ENCODE results near the gene CMYA5. TPM values are rescaled to one million over a fixed set of nuclear protein-coding genes. Genes with fewer than 3 reads are reported as not detected.

CMYA5 gene
- total and polyA plus RNA-seq, 2 donors (not counting 3 experiments of a cell fraction or from before 2014, with no cell fraction given) = 0.04 to 0.20 TPM

DNA sequence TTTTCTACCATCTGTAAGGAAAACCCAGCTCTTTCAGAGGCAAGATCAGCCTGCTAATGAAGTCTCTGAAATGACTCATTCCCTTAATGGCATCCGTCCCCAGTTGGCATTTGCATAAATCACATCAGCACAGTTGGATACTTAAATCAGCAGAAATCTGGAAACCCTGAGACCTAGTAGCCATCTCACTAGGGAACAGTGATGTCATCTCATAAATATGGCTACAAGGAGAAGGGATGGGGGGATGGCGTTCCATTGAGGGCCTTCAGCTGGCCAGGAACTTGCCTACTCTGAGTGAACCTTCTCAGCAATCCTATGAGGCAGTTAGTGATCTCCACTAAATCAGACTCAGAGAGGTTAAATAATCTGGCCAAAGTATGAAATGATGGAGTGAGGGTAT lies 81.8 kb downstream of the CMYA5 start:
- CTCF ChIA-PET = no interaction called here
- TF ChIP-seq EZH2 (IDR thresholded peaks at IDR 0.05; ENCODE audit: borderline replicate concordance, low read depth, low read length, severe bottlenecking) (no peak), JUN (IDR thresholded peaks at IDR 0.05; ENCODE audit: borderline replicate concordance, insufficient read depth, insufficient read length, low read depth) (no peak), MYC (IDR thresholded peaks at IDR 0.05; ENCODE audit: low read depth, low read length) (no peak)
- TF ChIP-seq, protein P1, sequence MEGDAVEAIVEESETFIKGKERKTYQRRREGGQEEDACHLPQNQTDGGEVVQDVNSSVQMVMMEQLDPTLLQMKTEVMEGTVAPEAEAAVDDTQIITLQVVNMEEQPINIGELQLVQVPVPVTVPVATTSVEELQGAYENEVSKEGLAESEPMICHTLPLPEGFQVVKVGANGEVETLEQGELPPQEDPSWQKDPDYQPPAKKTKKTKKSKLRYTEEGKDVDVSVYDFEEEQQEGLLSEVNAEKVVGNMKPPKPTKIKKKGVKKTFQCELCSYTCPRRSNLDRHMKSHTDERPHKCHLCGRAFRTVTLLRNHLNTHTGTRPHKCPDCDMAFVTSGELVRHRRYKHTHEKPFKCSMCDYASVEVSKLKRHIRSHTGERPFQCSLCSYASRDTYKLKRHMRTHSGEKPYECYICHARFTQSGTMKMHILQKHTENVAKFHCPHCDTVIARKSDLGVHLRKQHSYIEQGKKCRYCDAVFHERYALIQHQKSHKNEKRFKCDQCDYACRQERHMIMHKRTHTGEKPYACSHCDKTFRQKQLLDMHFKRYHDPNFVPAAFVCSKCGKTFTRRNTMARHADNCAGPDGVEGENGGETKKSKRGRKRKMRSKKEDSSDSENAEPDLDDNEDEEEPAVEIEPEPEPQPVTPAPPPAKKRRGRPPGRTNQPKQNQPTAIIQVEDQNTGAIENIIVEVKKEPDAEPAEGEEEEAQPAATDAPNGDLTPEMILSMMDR (IDR thresholded peaks at IDR 0.05; ENCODE audit: extremely low read depth in 1 of 2, insufficient read depth in 1 of 2, low read depth in 1 of 2, low read length in 2 of 2) = no peak
- TF ChIP-seq, protein P2, sequence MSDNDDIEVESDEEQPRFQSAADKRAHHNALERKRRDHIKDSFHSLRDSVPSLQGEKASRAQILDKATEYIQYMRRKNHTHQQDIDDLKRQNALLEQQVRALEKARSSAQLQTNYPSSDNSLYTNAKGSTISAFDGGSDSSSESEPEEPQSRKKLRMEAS (IDR thresholded peaks at IDR 0.05; ENCODE audit: insufficient read depth, insufficient read length) = no peak
- H2AFZ ChIP-seq (ENCODE audit: low read depth, low read length) = no peak overlapping the region
- H3K9ac ChIP-seq (replicated peaks; ENCODE audit: extremely low read depth, insufficient read depth, low read length) = no peak overlapping the region
- H3K9me3 ChIP-seq (replicated peaks; ENCODE audit: control insufficient read depth, insufficient read depth, low read length) = no peaks in the 10 kb centered on the region
- no peaks in the 10 kb centered on the region for H3K36me3 ChIP-seq (ENCODE audit: control insufficient read depth in 2 of 2, extremely low read depth in 1 of 2, insufficient read depth in 2 of 2, low read length in 2 of 2)
- H3K27me3 ChIP-seq (ENCODE audit: control insufficient read depth in 2 of 2, insufficient read depth in 2 of 2, low read length in 2 of 2) = no peaks in the 10 kb centered on the region
- POLR2A ChIA-PET = no interaction called here
- no TSS peak for BruUV-seq (replicated peaks)
- dilution Hi-C loops (cut with MboI; ENCODE audit: extremely low pct_ligation_motif_present, low sequenced_read_pairs) (no loop called here), intact Hi-C loops (cut with micrococcal nuclease) (no loop called here)
- DNase-seq (ENCODE audit: low read depth, low spot score) (no peak), FAIRE-seq (no peak)
- no peaks in the 10 kb centered on the region for H3K79me2 ChIP-seq (ENCODE audit: control insufficient read depth, insufficient read depth, low read length)
- no peaks in the 10 kb centered on the region for H3K9me1 ChIP-seq (replicated peaks; ENCODE audit: control insufficient read depth, extremely low read depth, insufficient read depth, low read length)
- no peaks in the 10 kb centered on the region for H3K4me1 ChIP-seq (ENCODE audit: control insufficient read depth, extremely low read depth, insufficient read depth, low read length)
- H3K4me2 ChIP-seq (ENCODE audit: insufficient read depth, low read length) = no peak overlapping the region
- H4K20me1 ChIP-seq (replicated peaks; ENCODE audit: control insufficient read depth, extremely low read depth, insufficient read depth, low read length) = no peaks in the 10 kb centered on the region
- no peak overlapping the region for H3K27ac ChIP-seq (ENCODE audit: insufficient read depth, low read depth, low read length)
- H3K4me3 ChIP-seq (replicated peaks in 1 of 3; ENCODE audit: insufficient read depth in 1 of 3, low read depth in 1 of 3, low read length in 3 of 3) = no peak overlapping the region

DNA sequence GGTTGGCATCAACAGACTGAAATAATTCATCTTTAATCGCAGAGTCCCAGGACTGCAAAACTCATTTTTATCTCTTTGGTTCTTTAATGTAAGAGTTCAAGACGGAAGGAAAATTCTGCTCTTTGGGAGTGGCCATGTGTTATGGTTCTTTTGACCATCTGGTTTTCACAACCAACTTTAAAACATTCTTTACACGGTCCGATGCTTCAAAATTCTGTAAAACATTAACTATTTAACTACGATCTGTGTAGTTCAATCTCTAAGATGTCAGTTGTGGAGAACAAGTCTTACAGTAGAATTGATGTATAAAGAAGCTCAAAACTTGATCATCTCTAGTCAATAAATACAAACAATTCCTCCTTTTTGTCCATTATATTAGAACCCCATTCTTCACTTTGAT lies 83.0 kb downstream of the CMYA5 start:
- TF ChIP-seq EZH2 (IDR thresholded peaks at IDR 0.05; ENCODE audit: borderline replicate concordance, low read depth, low read length, severe bottlenecking) = no peak
- TF ChIP-seq, protein P2 (IDR thresholded peaks at IDR 0.05; ENCODE audit: insufficient read depth, insufficient read length) = no peak
- no peak for TF ChIP-seq GATA2 (IDR thresholded peaks at IDR 0.05; ENCODE audit: insufficient read depth, insufficient read length, low read depth, low read length)
- TF ChIP-seq JUN (IDR thresholded peaks at IDR 0.05; ENCODE audit: borderline replicate concordance, insufficient read depth, insufficient read length, low read depth) = no peak
- no peak for TF ChIP-seq MYC (IDR thresholded peaks at IDR 0.05; ENCODE audit: low read depth, low read length)
- TF ChIP-seq, protein P1 (IDR thresholded peaks at IDR 0.05; ENCODE audit: extremely low read depth in 1 of 2, insufficient read depth in 1 of 2, low read depth in 1 of 2, low read length in 2 of 2) = no peak
- TF ChIP-seq FOS (IDR thresholded peaks at IDR 0.05; ENCODE audit: borderline replicate concordance, insufficient read depth, low read length) = no peak
- no peak for TF ChIP-seq POLR2A (IDR thresholded peaks at IDR 0.05; ENCODE audit: low read depth, low read length)
- TF ChIP-seq POLR2AphosphoS5 (IDR thresholded peaks at IDR 0.05; ENCODE audit: insufficient read depth, low read depth, low read length) = no peak
- no peak for FAIRE-seq

More for the DNA sequence above, 83.0 kb downstream of the CMYA5 start:
- Histone ChIP-seq H3K9me3 (replicated peaks; ENCODE audit: control insufficient read depth, insufficient read depth, low read length) (no peaks in the 10 kb centered on the region), H3K27ac (ENCODE audit: insufficient read depth, low read depth, low read length) (no peak overlapping the region), H2AFZ (ENCODE audit: low read depth, low read length) (no peak overlapping the region), H3K9me1 (replicated peaks; ENCODE audit: control insufficient read depth, extremely low read depth, insufficient read depth, low read length) (no peaks in the 10 kb centered on the region), H3K79me2 (ENCODE audit: control insufficient read depth, insufficient read depth, low read length) (no peaks in the 10 kb centered on the region), H3K36me3 (ENCODE audit: control insufficient read depth in 2 of 2, extremely low read depth in 1 of 2, insufficient read depth in 2 of 2, low read length in 2 of 2) (no peaks in the 10 kb centered on the region), H3K4me2 (ENCODE audit: insufficient read depth, low read length) (no peak overlapping the region), H3K4me1 (ENCODE audit: control insufficient read depth, extremely low read depth, insufficient read depth, low read length) (no peaks in the 10 kb centered on the region), H3K27me3 (ENCODE audit: control insufficient read depth in 2 of 2, insufficient read depth in 2 of 2, low read length in 2 of 2) (no peaks in the 10 kb centered on the region), H4K20me1 (replicated peaks; ENCODE audit: control insufficient read depth, extremely low read depth, insufficient read depth, low read length) (no peaks in the 10 kb centered on the region), H3K4me3 (replicated peaks in 1 of 3; ENCODE audit: insufficient read depth in 1 of 3, low read depth in 1 of 3, low read length in 3 of 3) (no peak overlapping the region), H3K9ac (replicated peaks; ENCODE audit: extremely low read depth, insufficient read depth, low read length) (no peak overlapping the region)
- no TSS peak for BruUV-seq (replicated peaks)
- dilution Hi-C loops (cut with MboI; ENCODE audit: extremely low pct_ligation_motif_present, low sequenced_read_pairs) = no loop called here
- POLR2A ChIA-PET = no interaction called here
- no peak for DNase-seq (ENCODE audit: low read depth, low spot score)
- CTCF ChIA-PET = no interaction called here
- intact Hi-C loops (cut with micrococcal nuclease) = no loop called here

Data from endothelial cell of umbilical vein (primary cell).